SK-N-SH treated with all-trans-retinoic acid at 6 μM for 48 hours (cell line): ENCODE results near the gene HMOX1.

Source experiments
- CREB5 ChIP-seq: fragments of 250-450 bp; sonication (Bioruptor Pico); IDR thresholded peaks from 2 replicates; pipeline ENCODE4 v1.5.1; 2020; ENCODE audit warnings: low read depth, mild to moderate bottlenecking, moderate library complexity
- PATZ1 ChIP-seq: fragments of 250-450 bp; sonication (Bioruptor Pico); IDR thresholded peaks from 2 replicates; pipeline ENCODE4 v1.8.0; 2020; ENCODE audit warnings: mild to moderate bottlenecking, moderate library complexity, borderline replicate concordance
- RARB ChIP-seq: fragments of 250-450 bp; sonication (Bioruptor Pico); IDR thresholded peaks from 2 replicates; pipeline ENCODE4 v1.8.0; 2021; ENCODE audit warnings: mild to moderate bottlenecking, moderate library complexity
- TSHZ2 ChIP-seq: fragments of 250-450 bp; sonication (Bioruptor Pico); IDR thresholded peaks from 2 replicates; pipeline ENCODE4 v1.5.0; 2020; ENCODE audit warnings: mild to moderate bottlenecking, moderate library complexity
- ZFP30 ChIP-seq: fragments of 450-650 bp; formaldehyde crosslinking; IDR thresholded peaks from 2 replicates; pipeline ENCODE4 v1.5.0; 2022; ENCODE audit warnings: mild to moderate bottlenecking, moderate library complexity

GRCh38 chr22:35418088-35418487, 37.2 kb downstream of the HMOX1 start:
- TF ChIP-seq ZFP30 (CRISPR knock-in tag) (no peak), CREB5 (CRISPR knock-in tag) (no peak), PATZ1 (no peak), RARB (CRISPR knock-in tag) (no peak), TSHZ2 (CRISPR knock-in tag) (no peak)
